AG10803 (cell line): Measurements from ENCODE around the gene FCER2.

Experiments used
- DNase-seq: peaks from one replicate; pipeline ENCODE4 v3.0.0; 2010; ENCODE audit warnings: low read depth
- H3K4me3 ChIP-seq: 2 replicates; pipeline ENCODE4 v1.5.1; 2011; ENCODE audit warnings: mild to moderate bottlenecking, low read length, control low read depth
- CTCF ChIP-seq: conservative IDR thresholded peaks from 2 replicates; pipeline ENCODE4 v1.5.1; 2011; ENCODE audit warnings: mild to moderate bottlenecking, low read length, control low read depth, inconsistent platforms

FCER2 gene

GRCh38 chr19:7725791-7726190 lies 23.9 kb upstream of the FCER2 start:
- H3K4me3 ChIP-seq, result no peak overlapping the region
- TF ChIP-seq CTCF, result no peak
- no peak for DNase-seq

- TF ChIP-seq CTCF, result no peak
- H3K4me3 ChIP-seq, result no peak overlapping the region
- DNase-seq, result no peak
Measured at GRCh38 chr19:7722231-7722651, 20.3 kb upstream of the FCER2 start.

- no peak for DNase-seq
- no peak overlapping the region for H3K4me3 ChIP-seq
- no peak for TF ChIP-seq CTCF
Measured at GRCh38 chr19:7720351-7720750, 18.4 kb upstream of the FCER2 start.

GRCh38 chr19:7718668-7719067 lies 16.7 kb upstream of the FCER2 start:
- TF ChIP-seq CTCF, result no peak
- DNase-seq, result no peak
- no peak overlapping the region for H3K4me3 ChIP-seq

GRCh38 chr19:7716762-7717161 lies 14.8 kb upstream of the FCER2 start:
- no peak for DNase-seq
- H3K4me3 ChIP-seq, result no peak overlapping the region
- TF ChIP-seq CTCF, result no peak

GRCh38 chr19:7715671-7716070 lies 13.7 kb upstream of the FCER2 start:
- no peak for TF ChIP-seq CTCF
- no peak overlapping the region for H3K4me3 ChIP-seq
- DNase-seq, result no peak

GRCh38 chr19:7710616-7711015 lies 8.7 kb upstream of the FCER2 start:
- H3K4me3 ChIP-seq, result no peak overlapping the region
- no peak for TF ChIP-seq CTCF
- DNase-seq, result no peak
